Amniotic epithelial cell (primary cell): ENCODE data around the gene FAM170B.

Experiments
- DNase-seq: peaks from one replicate; pipeline ENCODE4 v3.0.0-alpha.2; 2010; ENCODE audit warnings: low read depth

The FAM170B gene

GRCh38 chr10:49152037-49152436 lies 18.2 kb upstream of the FAM170B start:
- DNase-seq = no peak

DNA sequence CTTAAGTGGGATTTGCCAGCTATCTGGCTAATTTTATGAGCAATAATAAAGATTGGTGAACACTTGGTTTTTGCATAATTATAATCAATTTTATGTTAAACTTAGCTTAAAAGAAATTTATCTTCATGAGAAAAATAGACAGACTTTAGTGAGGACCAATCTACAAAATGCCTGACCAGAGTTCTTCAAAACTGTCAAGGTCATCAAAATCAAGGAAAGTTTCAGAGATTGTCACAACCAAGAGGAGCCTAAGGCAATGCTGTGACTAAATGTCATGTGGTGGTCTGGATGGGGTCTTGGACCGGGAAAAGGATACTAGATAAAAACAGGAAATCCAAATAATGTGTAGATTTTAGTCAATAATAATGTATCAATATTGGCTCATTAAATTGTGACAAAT lies 17.7 kb upstream of the FAM170B start:
- no peak for DNase-seq

DNA sequence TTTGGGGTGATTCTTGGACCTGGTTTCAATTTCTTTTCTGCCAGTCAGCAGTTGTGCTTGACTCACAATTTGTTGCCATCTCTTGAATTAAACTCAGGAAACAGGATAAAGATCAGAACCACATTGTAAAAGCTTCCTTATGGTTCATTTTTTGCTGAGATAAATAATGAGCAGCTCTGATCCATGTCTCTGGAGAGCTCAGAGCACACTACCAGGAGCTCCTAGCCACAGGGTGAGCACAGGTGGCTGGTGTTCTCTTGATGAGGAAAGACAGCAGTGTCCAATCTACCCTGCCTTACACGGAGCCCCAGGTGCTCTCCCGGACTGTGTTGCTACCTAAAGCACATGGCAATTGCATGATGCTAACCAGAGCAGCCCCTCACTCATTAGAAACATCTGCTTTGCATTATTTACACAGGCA lies 17.2 kb upstream of the FAM170B start:
- no peak for DNase-seq

DNA sequence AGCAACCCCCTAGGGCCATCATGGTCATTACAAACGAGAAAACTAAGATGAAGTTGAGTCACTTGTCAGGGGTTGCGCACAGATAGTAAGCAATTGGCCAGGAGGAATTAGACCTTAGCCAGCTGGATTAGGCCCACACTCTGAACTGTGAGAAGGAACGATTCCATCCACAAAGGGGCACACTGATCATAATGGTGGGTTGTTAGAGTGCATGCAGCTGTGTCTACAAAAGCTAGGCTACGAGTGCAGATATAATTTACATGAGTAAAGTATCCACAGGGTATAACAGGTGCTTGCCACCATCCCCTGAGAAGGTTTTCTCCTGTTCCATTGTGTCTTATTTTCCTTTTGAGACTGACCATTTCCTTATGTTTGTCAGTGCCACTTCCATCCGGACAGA lies 16.6 kb upstream of the FAM170B start:
- DNase-seq = no peak

DNA sequence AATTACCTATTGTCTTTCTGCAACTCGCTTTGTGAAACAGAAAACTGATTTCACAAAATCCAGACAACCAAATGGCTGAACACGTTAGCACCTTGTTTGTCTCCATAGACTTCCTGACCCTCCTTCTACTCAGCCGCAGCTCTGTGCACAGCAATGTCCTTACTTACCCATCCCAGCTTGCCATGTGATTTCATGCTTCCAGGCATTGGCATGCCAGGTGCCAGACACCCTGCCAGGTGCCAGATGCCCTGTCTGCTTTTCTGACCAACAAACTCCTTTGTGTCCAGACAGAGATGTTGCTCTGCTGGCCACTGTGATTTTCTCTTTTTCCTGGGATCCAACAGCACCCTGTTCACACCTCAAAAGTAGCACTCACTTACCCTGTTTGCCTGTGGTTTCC lies 16.1 kb upstream of the FAM170B start:
- DNase-seq = no peak

DNA sequence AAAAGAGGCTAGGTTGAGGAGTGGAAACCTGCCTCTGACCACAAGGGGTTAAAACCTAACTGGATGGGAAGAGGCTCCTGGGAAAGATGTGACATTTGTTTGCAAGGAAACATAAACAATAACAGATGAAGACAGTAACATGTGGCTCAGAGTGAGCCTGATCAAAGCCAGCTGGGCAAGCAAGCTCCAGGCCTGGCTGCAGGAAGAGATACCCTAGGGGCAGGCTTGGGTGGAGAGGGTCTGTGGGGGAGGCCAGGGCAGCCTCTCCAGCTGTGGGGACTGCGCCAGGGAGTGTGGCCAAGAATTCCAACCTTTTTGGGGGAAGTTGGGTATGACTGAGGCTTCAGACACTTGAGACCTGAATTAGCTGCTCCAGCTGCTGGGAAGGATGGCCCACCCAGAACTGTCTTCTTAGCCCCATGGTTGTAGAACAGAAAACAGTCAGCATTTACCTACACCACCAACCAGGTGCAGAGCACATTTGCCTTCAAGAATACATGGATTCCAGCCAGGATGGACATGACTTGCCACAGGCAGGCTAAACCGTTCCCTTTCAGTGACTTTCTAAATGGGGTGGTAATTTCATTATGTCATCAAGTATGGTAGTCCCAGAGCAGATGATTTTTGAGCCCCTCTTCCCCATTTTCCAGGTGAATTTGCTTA lies 10.4 kb upstream of the FAM170B start:
- no peak for DNase-seq

- DNase-seq = no peak
Measured at GRCh38 chr10:49143249-49143648, 9.4 kb upstream of the FAM170B start.

- no peak for DNase-seq
Measured at GRCh38 chr10:49141541-49142332, 7.9 kb upstream of the FAM170B start.

DNA sequence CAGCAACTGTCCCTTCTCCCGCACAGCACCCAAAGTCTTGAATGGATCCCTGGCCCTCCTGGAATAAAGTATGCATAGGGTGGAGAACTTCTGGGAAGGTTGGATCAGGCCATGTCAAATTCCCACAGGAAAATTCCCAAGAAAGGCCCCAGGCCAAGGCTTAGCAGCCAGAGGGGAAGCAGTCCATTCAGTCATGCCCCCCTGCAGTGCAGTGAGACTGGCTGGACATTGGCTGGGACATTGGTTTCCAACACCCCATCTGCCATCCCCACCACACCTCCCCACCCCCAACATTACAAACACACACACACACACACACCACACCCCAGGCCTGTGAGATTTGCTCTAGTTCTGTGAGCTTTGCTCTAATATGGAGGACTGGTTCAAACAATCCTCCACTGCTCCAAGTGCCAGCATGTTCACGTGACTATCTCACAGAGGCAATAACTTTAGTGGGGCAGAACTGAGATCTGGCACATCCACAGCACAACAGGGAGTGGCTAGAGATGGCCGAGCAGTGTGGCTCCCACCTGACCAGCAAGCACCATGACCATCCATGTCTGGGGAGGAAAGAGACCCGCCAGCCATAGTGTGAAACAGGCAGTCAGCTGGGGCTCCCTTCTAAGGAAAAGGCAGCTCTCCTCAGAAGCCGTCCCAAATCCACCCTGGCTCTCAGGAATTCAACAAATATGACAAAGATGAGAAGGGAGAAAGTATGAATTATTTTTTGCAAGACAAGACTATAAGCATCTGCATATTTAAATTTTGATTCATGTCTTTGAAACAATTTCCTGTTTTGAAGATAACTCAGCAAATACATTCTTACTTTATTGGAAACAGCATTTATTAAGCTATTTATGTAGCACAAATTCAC lies 6.7 kb upstream of the FAM170B start:
- no peak for DNase-seq

DNA sequence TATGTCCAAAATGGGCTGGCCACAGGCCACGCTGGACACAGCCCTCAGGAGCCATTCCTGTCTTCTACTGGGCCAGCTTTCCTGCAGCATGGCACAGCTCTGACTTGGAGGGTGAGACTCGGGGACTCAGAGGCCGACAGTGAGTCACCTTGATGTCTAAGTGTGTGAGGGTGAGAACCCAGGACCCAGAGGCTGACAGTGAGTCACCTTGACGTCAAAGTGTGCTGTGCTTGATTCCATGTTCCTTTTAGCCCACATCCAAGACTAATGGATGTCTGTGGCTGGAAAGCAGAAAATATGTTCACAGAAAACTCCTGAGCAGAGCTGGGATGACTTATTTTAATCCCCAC lies 6.0 kb upstream of the FAM170B start:
- DNase-seq = peak; percentile 86

DNA sequence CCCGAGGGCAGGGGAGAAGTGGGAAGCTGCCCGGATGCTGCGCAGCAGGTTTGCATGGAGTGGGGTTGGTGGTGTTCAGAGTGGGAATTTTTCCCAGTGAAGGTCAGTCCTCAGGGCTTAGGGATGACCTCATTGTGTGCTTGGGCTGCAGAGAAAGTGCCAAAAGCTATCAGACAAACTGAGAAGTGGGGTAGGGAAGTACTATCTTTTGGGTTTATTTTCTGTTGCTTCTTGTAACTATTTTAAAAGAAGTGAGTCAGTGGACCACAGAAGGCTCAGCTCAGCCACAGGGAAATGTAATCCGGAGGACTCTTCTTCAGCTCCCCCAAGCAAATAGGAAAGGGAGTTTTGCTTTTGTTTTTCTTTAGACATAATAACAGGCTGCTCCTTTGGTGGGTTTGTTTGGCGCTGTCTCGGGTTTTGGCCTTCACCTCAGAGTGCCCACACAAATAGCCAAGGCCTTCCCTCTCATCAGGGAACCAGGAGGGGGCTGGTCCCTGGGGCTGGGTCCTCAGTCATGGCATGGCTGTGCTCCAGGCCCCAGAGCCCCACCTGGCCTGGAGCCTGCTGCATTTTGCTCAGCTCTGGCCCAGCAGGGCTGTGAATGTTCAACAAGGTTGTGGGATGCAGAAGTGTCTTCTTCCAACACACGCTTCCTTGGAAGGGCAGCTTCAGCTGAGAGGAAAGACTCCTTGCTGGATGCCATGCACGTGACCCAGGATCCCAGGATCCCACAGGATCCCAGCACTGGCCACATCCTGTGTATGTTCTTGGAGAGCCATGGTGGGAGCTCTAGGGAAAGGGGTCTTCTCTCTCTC lies 5.4 kb upstream of the FAM170B start:
- peak; percentile 62 for DNase-seq

- DNase-seq = no peak
Measured at GRCh38 chr10:49138361-49138891, 4.6 kb upstream of the FAM170B start.

GRCh38 chr10:49136525-49136924 lies 2.7 kb upstream of the FAM170B start:
- DNase-seq = no peak

GRCh38 chr10:49135575-49136313 lies 1.9 kb upstream of the FAM170B start:
- DNase-seq = no peak

- DNase-seq = no peak
Measured at GRCh38 chr10:49134327-49134726, 506 bp upstream of the FAM170B start.

- no peak for DNase-seq
Measured at GRCh38 chr10:49132362-49132737, 1.5 kb downstream of the FAM170B start.

DNA sequence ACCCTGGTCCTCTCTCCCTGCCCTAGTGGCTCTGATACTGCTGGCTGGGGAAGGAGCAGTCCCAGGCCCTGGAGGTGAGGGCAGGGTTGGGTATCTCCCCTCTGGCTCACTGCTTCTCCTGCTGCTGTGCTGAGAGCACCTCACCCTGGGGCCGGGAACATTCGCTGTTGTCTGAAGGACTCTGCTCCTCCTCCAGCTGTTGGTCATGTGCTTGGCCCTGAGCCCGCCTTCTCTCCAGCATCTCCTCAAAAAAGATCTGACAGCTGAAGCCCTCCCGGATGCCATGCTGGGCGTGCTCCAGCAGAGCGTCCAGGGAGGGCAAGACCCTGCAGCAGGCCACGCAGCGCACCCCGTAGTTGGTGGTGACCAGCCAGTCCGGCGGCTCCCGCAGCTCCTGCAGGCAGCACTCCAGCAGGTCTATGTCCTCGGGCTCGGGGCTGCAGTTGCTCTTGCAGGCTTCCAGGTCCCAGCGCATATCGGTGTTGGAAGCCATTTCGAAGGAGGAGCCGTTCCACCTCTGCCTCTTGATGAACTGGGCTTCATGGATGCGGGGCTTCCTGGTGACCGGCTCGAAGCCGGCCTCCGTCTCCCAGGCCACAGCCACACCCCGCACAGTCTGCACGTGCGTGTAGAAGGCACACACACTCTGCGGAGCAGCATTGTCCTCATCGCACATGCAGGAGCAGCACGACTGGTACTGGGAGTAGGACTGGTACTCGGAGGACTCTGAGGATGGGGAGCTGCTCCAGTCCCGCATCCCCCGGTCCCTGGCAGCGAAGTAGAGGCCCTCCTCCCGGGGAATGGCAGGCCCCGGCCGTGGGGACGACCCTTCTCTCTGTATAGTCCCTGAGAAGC lies 2.1 kb downstream of the FAM170B start:
- DNase-seq = no peak

- DNase-seq = no peak
Measured at GRCh38 chr10:49129376-49129775, 4.4 kb downstream of the FAM170B start.

DNA sequence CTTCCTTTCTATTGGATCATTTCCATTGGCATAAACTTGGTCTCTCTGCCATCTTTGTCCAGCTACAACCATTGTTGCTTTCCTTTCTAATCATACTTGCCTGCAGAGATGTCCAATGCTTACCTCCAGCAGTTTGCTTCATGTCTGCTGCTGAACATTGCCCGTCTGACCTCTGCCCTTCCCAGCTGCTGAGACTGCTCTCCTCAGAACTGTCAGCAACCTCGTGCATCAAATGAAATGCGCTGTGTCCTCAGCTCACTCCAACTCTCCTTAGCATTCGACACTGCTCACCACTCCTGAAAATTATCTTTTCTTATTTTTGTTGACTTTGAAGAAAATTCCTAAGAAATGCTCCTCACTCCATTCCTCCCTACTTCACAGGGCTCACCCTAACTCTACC lies 5.0 kb downstream of the FAM170B start:
- DNase-seq = no peak
